ENCODE data around the gene HNF4A. TPM values are rescaled to one million over a fixed set of nuclear protein-coding genes. Genes with fewer than 3 reads are reported as not detected.

HNF4A gene
- total and polyA plus RNA-seq, 2 donors: 0.09 TPM; not detected in 1

- no peak for DNase-seq (ENCODE audit: extremely low spot score)
- H3K36me3 ChIP-seq (ENCODE audit: insufficient read depth): no peaks in the 10 kb centered on the region
- no peak overlapping the region for H3K27ac ChIP-seq (ENCODE audit: low read depth)
- WGBS: 63% methylated on average over 5 of the region's 5 CpGs
- H3K4me1 ChIP-seq (ENCODE audit: insufficient read depth): no peaks in the 10 kb centered on the region
- no peak overlapping the region for H3K4me3 ChIP-seq (ENCODE audit: low read depth, low read length)
Measured at GRCh38 chr20:44390280-44390679, 34.8 kb downstream of the HNF4A start.

GRCh38 chr20:44392088-44392775, 36.7 kb downstream of the HNF4A start:
- Histone ChIP-seq H3K27ac (ENCODE audit: low read depth) (no peak overlapping the region), H3K4me3 (ENCODE audit: low read depth, low read length) (no peak overlapping the region), H3K36me3 (ENCODE audit: insufficient read depth) (no peaks in the 10 kb centered on the region), H3K4me1 (ENCODE audit: insufficient read depth) (no peaks in the 10 kb centered on the region)
- 95% methylated on average over 8 of the region's 8 CpGs for WGBS
- no peak for DNase-seq (ENCODE audit: extremely low spot score)

- DNase-seq (ENCODE audit: extremely low spot score): no peak
- Histone ChIP-seq H3K36me3 (ENCODE audit: insufficient read depth) (no peaks in the 10 kb centered on the region), H3K27ac (ENCODE audit: low read depth) (no peak overlapping the region), H3K4me1 (ENCODE audit: insufficient read depth) (no peaks in the 10 kb centered on the region), H3K4me3 (ENCODE audit: low read depth, low read length) (no peak overlapping the region)
- WGBS: 50% methylated on average over 5 of the region's 5 CpGs
Measured at GRCh38 chr20:44392776-44393607, 37.5 kb downstream of the HNF4A start.

GRCh38 chr20:44393608-44394451, 38.3 kb downstream of the HNF4A start:
- H3K4me3 ChIP-seq (ENCODE audit: low read depth, low read length): no peak overlapping the region
- no peaks in the 10 kb centered on the region for H3K4me1 ChIP-seq (ENCODE audit: insufficient read depth)
- no peaks in the 10 kb centered on the region for H3K36me3 ChIP-seq (ENCODE audit: insufficient read depth)
- no peak overlapping the region for H3K27ac ChIP-seq (ENCODE audit: low read depth)
- DNase-seq (ENCODE audit: extremely low spot score): no peak
- 70% methylated on average over 9 of the region's 9 CpGs for WGBS

- Histone ChIP-seq H3K4me3 (ENCODE audit: low read depth, low read length) (no peak overlapping the region), H3K4me1 (ENCODE audit: insufficient read depth) (no peaks in the 10 kb centered on the region), H3K36me3 (ENCODE audit: insufficient read depth) (no peaks in the 10 kb centered on the region), H3K27ac (ENCODE audit: low read depth) (no peak overlapping the region)
- WGBS: 69% methylated on average over 2 of the region's 2 CpGs
- no peak for DNase-seq (ENCODE audit: extremely low spot score)
Measured at GRCh38 chr20:44394452-44394701, 38.9 kb downstream of the HNF4A start.

- no peaks in the 10 kb centered on the region for H3K36me3 ChIP-seq (ENCODE audit: insufficient read depth)
- WGBS: 72% methylated on average over 15 of the region's 15 CpGs
- no peak for DNase-seq (ENCODE audit: extremely low spot score)
Measured at GRCh38 chr20:44394702-44395460, 39.4 kb downstream of the HNF4A start.

GRCh38 chr20:44395461-44396340, 40.2 kb downstream of the HNF4A start:
- Histone ChIP-seq H3K4me1 (ENCODE audit: insufficient read depth) (no peaks in the 10 kb centered on the region), H3K4me3 (ENCODE audit: low read depth, low read length) (no peak overlapping the region), H3K27ac (ENCODE audit: low read depth) (no peak overlapping the region), H3K36me3 (ENCODE audit: insufficient read depth) (no peaks in the 10 kb centered on the region)
- no peak for DNase-seq (ENCODE audit: extremely low spot score)
- 70% methylated on average over 11 of the region's 11 CpGs for WGBS

More at GRCh38 chr20:44394702-44395460, 39.4 kb downstream of the HNF4A start:
- H3K4me3 ChIP-seq (ENCODE audit: low read depth, low read length): no peak overlapping the region
- H3K4me1 ChIP-seq (ENCODE audit: insufficient read depth): no peaks in the 10 kb centered on the region
- H3K27ac ChIP-seq (ENCODE audit: low read depth): no peak overlapping the region

- no peaks in the 10 kb centered on the region for H3K36me3 ChIP-seq (ENCODE audit: insufficient read depth)
- WGBS: 54% methylated on average over 8 of the region's 8 CpGs
- no peak for DNase-seq (ENCODE audit: extremely low spot score)
- H3K27ac ChIP-seq (ENCODE audit: low read depth): no peak overlapping the region
- no peaks in the 10 kb centered on the region for H3K4me1 ChIP-seq (ENCODE audit: insufficient read depth)
- no peak overlapping the region for H3K4me3 ChIP-seq (ENCODE audit: low read depth, low read length)
Measured at GRCh38 chr20:44396369-44397130, 41.1 kb downstream of the HNF4A start.

GRCh38 chr20:44398335-44398734, 42.8 kb downstream of the HNF4A start:
- no peaks in the 10 kb centered on the region for H3K4me1 ChIP-seq (ENCODE audit: insufficient read depth)
- no peak for DNase-seq (ENCODE audit: extremely low spot score)
- no peaks in the 10 kb centered on the region for H3K36me3 ChIP-seq (ENCODE audit: insufficient read depth)
- H3K4me3 ChIP-seq (ENCODE audit: low read depth, low read length): no peak overlapping the region
- no peak overlapping the region for H3K27ac ChIP-seq (ENCODE audit: low read depth)
- 54% methylated on average over 2 of the region's 2 CpGs for WGBS

GRCh38 chr20:44399446-44399845, 43.9 kb downstream of the HNF4A start:
- Histone ChIP-seq H3K36me3 (ENCODE audit: insufficient read depth) (no peaks in the 10 kb centered on the region), H3K4me1 (ENCODE audit: insufficient read depth) (no peaks in the 10 kb centered on the region), H3K4me3 (ENCODE audit: low read depth, low read length) (no peak overlapping the region), H3K27ac (ENCODE audit: low read depth) (no peak overlapping the region)
- DNase-seq (ENCODE audit: extremely low spot score): no peak
- WGBS: 74% methylated on average over 3 of the region's 3 CpGs

- Histone ChIP-seq H3K4me3 (ENCODE audit: low read depth, low read length) (no peak overlapping the region), H3K36me3 (ENCODE audit: insufficient read depth) (no peaks in the 10 kb centered on the region), H3K4me1 (ENCODE audit: insufficient read depth) (no peaks in the 10 kb centered on the region), H3K27ac (ENCODE audit: low read depth) (no peak overlapping the region)
- DNase-seq (ENCODE audit: extremely low spot score): no peak
- 76% methylated on average over 5 of the region's 5 CpGs for WGBS
Measured at GRCh38 chr20:44400671-44400969, 45.1 kb downstream of the HNF4A start.
